Activated CD4-positive, alpha-beta T cell treated with anti-CD3 and anti-CD28 coated beads, Interleukin-2, amount 50 U/mL, for 4 hours (primary cell): ENCODE results near the gene AFF3.
"Not testable (repeated sequence)": the region's sequence is repeated elsewhere in the genome, so short reads cannot be mapped to it uniquely, and the experiment has no call there.

Source experiments
- DNase-seq, 2 experiments: peaks; one replicate each; pipeline ENCODE4 v3.0.0-alpha.2; 2020

The AFF3 gene

DNA sequence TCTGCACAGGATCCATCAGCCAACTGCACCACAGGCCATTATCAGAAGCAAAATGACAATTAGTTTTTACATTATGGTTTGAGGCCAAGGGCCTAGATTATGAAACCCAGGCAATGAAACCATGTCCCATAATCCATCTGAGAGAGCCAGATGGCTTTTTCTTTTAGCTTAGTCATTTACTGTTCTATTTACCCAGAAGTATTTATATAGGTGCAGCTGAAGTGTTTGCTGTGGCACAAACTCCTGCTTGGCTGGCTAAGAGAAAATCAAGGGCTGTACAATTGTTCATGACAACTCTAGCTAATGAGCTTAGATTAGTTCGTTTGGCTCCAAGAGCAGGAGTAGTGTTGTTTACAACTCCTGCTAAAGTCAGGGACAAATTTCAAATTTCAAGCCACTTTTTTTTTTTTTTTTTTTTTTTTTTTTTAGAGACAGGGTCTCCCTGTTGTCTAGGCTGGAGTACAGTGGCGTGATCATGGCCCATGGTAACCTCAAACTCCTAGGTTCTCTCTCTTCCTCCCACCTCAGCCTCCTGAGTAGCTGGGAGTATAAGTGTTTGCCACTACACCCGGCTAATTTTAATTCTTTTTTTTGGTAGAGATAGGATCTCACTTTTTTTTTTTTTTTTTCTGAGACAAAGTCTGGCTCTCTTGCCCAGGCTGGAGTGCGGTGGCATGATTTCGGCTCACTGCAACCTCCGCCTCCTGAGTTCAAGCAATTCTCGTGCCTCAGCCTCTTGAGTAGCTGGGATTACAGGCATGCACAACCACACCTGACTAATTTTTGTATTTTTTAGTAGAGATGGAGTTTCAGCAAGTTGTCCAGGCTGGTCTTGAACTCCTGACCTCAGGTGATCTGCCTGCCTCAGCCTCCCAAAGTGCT, 634.2 kb downstream of the AFF3 start:
- DNase-seq, result no peak

DNA sequence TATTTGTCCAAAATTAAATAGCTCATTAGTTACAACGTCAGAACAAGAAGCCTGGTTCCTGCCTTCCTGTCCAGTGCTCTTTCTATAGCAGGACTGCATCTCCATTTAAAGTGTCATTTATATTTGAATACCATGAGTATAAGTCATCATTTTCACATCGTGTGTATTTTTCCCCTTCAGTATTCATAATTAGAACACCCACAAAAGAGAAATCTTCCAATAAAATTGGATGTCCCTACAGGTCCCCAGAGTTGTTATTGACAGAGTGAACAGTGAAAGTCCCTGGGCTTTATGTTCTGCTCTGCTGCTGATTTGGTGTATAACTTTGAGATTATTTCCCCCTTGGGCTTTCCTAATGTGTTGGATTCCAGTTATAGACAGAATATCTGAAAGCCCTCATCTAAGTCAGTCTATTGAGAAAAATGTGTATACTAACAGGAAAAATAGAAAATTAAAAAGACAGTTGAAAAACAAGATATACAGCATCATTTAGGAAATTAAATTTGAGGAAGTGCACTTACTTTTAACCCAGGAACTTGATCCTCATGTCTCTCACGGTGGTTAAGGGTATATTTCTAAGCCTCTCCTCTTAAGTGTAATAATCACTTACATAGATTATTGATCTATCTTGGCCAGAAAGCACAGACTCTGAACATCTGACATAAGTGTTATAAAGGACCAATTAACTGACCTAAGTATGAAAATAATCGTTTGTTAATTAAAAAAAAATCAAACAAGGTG, 637.4 kb downstream of the AFF3 start:
- DNase-seq, result no peak

DNA sequence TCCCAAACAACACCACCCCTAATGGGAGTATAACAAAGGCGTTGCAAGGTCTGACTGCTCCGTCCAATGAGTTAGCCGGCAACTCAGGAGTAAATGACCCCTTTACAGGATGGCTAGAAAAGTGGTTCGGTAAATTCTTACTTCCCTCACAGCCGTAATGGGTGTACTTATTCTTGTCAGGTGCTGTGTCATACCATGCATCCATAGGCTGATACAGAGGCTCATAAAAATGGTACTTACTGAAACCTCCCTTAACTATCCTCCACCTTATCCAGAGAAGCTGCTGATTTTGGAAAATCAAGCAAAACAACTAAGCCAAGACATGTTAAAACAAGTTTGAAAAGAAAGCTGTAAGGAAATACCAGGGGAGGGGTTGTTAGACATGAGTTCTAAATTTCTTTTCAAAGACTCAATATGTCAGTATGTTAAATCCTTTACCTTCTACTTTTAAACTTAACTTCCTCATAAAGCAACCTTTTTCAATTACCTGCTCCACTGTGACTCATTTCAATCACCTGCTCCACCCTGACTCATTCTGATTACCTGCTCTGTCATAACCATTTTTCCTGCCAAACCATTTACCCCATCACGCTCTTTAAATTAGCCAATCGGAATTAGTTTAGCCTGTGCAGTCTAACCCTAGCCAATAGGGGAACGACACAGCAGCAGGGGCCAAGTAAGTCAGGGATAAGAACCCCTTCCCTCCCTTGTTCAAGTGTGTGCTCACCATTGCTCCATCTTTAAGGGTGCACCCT, 638.6 kb downstream of the AFF3 start:
- not testable (repeated sequence) for DNase-seq

DNA sequence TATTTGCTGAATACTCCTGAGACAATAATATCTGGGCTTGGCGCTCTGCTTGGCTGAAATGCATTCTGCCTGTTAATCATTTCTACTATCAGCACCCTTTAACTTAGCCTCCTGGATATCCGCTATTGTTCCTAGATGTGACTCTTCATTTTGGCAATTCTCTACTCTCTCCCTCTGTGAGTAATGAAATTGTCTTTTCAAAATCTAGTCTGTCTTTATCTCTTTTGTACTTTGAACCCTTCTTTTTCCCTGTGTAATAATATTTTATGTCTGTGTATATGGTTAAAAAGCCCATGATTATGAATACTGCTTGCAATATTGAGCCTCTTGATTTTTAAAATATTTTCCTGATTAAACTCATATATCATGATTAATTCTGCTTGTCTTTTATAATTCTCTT, 646.4 kb downstream of the AFF3 start:
- no peak for DNase-seq
